Stimulated activated CD4-positive, alpha-beta T cell treated with anti-CD3 and anti-CD28 coated beads, Interleukin-1b, Interleukin-23, amount 100 ng/mL, for 1 hour (primary cell): ENCODE data around the gene KLHL33.
A peak's percentile ranks its signal among the peaks of the same experiment; 100 is the strongest.

Experiments used
- DNase-seq, 2 donors: peaks; one replicate each; pipeline ENCODE4 v3.0.0-alpha.2; 2020; ENCODE audit warnings: low read depth in 2 of 2

The KLHL33 gene

DNA sequence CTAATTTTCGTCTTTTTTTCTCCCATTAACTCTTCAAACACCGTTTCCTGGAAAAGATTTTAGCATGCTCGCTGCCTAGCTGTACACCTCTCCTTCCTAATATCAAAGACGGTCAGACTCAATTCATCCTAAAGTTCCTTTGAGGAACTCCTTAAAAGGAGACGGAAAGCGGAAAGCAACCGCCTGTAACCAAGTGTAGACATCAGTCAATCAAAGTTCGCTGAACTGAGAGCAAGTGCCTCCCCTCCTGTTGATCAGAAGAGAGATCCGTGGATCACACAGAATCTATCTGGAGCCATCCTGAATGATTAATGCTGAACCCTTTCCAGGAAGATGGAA lies 22.3 kb downstream of the KLHL33 start:
- no peak for DNase-seq

DNA sequence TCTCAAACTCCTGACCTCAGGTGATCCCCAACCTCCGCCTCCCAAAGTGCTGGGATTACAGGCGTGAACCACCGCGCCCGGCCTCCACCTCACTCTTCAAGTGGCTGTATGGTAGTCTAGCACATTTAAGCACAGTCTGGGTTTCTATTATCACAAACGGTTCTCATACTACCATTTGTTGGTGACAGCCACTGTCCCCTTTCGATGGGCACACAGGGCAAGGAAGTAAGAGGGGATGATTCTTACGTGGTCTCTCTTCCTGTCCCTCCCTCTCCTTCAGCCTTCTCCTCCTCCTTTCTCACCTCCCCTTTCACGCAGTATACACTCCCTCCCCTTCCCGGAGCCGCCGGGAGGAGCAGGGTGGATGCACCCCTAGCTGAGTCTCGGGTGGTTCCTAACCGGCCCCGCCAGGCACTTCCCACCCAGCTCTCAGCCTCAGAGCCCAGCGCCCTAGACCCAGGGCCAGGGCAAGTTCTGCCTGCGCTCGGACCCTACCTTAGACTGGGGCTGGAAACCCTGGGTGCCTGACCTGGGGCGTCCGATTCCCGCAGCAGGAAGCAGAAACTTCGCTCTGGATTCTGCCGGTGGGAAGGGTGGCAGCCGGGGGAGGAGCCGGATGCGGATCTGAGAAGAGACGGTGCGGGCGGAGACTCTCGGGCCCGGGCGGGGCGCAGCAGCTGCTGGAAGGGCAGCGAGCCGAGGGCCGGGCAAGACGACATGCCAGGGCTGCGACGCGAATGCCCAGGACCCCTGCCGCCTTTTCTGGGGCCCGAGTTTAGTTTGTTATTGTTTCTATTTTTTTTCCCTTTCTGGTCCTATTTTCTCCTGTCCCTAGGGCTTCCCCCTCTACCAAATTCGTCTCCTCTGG lies 22.9 kb downstream of the KLHL33 start, which contains the start of gene TEP1:
Gene TEP1, minus strand, starts transcription at position 626 of the 868 bp plus-strand sequence. CDS start 5,062 bp downstream, outside the sequence.
- peak; percentile 25 to 53 for DNase-seq

DNA sequence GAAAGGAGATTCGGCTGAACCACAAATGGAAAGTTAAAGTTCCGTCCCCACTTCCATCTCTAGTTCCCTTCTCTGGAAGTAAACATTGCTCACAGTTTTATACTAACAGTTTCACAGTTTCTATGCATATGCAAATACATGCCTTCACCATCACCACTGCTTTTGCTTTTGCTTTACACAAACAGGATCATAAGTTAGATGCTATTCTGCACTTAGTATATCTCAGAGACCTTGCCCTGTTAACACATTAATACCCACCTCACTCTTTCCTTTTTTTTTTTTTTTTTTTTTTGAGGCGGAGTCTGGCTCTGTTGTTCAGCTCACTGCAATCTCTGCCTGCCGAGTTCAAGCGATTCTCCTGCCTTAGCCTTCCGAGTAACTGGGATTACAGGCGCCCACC lies 23.6 kb downstream of the KLHL33 start:
- no peak for DNase-seq

GRCh38 chr14:20409226-20409625 lies 26.7 kb downstream of the KLHL33 start:
- DNase-seq, result no peak

DNA sequence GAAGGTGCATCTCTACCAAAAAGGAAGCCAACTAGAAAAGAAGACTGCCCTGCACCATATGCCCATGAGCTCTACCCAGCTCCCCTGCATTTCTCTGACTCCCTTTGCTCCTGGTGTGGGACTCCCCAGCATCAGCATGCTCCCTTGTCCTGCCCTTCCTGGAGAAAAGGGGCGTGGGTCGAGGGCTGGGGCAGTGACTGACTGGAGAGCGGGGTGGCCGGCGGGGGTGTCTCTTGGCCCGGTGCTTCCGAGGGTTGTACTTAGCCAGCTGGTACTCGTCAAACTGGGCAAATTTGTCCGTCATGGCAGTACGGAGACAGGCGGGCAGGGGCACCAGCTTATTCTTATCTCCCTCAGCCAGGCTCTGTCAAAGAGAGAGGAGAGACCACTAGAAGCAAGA lies 32.4 kb downstream of the KLHL33 start:
- DNase-seq, result no peak

GRCh38 chr14:20400965-20401593 lies 34.9 kb downstream of the KLHL33 start:
- peak in 1 of 2 donors; percentile 7 for DNase-seq

DNA sequence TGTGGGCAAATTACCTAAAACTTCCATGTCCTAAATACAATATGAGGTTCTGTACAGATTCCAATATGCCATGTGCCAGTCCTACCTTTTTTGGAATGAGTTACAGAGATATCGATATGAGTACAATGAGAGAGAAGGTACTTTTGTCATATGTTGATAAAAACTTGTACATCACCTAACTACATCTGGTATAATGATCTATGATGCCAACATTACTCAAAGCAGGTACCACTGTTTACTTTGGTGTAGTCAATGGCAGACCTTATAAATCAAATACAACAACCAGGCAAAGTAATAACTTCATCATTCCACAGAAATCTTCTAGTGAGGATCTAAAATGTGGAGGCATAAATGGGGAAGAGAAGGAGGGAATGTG lies 35.4 kb downstream of the KLHL33 start:
- DNase-seq, result no peak

DNA sequence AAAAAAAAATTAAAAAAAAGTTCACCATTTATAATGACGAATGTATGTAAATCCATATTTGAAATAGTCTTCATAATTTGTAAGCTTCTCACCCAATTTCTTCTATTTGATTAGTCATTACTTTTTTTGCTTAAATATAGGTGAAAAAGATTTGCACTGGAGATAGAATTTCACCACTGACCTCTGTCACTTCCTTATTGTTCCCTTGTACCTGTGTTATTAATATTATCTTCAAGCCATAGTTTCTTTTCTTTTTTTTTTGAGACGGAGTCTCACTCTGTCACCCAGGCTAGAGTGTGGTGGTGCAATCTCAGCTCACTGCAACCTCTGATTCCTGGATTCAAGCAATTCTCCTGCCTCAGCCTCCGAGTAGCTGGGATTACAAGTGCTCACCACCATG lies 38.5 kb downstream of the KLHL33 start:
- DNase-seq, result no peak

DNA sequence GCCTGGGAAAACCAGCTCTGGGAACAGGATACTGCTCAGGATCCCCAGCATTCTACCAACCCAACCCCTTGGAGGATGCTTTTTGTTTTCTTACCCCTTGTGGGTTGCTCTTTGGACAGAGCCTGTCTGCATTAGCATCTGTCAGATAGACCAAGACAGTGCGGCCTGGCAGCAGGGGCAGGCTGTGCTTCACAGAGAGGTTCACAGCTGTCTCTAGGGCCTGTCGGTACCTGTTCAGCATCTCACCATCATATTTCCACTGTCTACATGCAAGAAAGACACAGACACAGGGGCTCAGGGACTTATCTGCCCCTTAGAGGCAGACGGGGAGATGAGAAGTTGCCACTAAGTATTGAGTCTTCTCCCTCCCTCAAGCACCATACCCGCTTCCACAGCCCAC lies 44.5 kb downstream of the KLHL33 start:
- no peak for DNase-seq

DNA sequence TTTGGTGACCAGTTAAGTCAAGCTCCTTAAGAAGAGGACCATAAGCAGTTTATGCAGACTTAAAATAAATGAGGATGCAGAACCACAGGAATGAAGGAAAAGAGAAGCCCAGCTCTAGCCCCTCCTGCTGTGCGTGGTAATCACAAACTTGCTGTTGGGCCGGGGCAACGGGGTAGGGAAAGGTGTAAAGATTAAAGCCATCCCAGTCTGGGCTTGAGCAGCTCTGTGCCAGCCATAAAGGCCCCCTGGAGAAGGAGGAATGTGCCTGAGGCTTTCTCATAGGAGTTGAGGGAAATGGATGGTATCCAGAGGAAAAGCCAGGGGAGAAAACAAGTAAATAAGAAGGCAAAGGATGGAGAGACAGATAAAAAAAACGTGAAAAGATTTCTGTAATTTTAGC lies 47.8 kb downstream of the KLHL33 start:
- DNase-seq, result no peak

GRCh38 chr14:20387576-20387975 lies 48.4 kb downstream of the KLHL33 start:
- no peak for DNase-seq

DNA sequence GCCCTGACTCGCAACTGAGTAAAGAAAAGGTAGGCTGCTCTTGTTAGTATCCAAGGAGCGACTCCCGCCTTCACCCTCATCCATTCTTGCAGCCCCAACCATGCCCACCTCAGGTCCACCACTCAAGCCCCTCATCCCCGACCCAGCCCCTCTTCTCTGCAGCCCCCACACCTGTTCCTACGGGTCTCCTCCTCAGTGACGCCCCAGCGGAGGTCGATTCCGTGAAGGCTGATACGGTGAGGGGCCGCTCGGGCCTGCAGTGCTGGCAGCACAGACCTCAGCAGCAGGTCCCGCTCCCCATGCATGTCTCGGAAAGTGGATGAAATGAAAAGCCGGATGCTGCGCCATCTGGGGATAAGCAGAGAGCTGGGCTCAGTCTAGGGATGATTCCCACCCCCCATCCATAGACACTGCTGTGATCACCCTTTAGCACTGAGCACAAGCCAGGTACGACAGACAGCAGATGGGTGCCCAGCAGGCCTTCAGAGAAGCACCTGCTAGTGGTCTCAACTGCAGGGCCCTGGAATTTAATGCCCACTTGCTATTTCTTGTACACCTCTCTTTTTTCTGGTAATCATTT lies 49.6 kb downstream of the KLHL33 start:
- no peak for DNase-seq

DNA sequence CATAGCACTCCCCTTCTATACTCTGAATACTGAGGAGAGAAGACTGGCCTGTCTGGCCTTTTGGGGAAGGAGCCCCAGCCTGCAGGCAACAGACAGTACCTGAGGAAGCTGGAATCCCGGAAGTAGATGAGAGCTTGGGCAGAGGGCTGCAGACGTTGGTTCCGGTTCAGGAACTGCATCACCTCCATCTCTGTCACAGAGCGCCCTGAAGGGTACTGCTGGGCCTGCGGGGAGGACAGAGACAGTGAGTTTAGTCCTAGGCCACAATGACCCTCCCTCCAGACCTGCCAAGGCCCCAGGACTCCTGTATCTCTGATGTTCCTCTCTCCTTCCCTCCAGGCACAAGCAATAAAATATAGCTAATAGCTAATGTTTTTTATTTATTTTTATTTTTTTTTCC lies 51.1 kb downstream of the KLHL33 start:
- DNase-seq, result no peak

DNA sequence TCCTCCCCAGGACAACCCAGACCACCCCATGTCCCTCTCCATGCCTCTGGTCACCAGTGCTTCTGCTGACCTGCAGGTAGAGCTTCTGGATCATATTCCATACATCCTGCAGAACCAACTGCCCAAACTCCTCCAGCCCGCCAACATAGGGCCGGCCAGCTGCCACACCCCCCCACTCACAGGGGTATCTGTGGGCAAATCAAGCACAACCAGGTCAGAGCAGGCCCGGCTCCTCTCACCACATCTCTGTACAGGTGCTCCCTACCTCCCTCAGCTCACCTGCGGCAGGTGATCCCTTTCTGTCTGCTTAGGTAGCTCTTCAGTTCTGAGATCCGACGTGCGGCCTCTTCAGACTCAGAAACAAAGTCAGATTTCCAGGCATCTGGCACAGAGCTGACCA lies 51.6 kb downstream of the KLHL33 start:
- DNase-seq, result no peak

- no peak for DNase-seq
Measured at GRCh38 chr14:20383636-20384035, 52.3 kb downstream of the KLHL33 start.

- DNase-seq, result no peak
Measured at GRCh38 chr14:20383032-20383431, 52.9 kb downstream of the KLHL33 start.

DNA sequence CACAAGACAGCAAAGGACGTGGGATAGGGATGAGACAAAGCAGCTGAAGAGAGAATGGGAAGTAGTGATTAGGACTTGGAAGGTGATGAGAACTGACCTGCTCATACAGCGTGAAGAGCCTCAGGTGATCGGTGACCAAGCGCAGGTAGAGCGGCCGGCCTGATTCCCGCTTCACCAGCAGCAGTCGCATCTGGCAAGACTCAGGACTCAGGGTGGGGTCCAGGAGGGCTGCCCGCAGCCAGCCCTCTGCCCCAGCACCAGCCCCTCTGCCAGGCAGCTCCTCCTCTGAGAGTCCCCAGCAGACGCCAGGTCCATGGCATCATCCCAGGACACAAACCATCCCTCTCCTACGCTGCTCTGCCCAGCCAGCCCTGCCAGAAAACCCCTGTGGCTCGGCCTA lies 53.4 kb downstream of the KLHL33 start:
- DNase-seq, result no peak

- DNase-seq, result no peak
Measured at GRCh38 chr14:20381341-20381740, 54.6 kb downstream of the KLHL33 start.

- no peak for DNase-seq
Measured at GRCh38 chr14:20380681-20381080, 55.3 kb downstream of the KLHL33 start.

DNA sequence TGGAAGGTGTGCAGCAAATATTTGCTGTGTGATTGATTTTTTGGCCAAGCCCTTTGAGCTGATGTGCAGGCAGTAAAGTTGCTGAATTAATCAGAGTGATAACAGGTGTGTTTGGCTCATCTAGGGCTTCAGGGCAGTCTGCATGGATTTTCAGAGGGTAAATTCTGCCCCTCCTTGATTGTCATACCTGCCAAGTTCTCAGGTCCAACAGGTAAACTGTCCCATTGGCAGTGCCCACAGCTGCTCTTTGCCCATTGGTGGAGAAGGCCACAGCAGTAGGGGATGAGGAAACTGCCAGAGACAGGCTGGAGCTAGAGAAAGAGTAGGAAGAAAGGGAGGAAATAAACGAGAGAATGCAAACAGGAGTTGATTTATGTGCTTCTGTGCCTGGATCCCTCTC lies 56.2 kb downstream of the KLHL33 start:
- DNase-seq, result no peak

DNA sequence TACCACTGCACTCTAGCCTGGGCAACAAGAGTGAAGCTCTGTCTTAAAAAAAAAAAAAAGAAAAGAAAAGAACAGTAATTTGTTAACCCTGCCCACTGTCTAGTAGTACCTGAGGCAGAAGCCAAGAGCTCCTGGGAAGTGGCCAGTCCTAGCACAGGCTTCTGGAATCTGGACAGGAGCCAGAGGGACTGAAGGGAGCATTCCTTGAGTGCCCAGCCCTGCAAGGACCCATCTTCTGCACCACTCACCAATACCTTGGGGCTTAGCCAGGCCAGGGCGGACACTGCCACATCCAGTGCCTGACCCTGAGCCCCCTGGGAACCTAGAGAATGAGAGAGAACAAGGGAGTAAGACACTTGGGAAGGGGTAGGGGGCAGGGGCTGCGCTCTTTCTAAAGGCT lies 58.8 kb downstream of the KLHL33 start:
- DNase-seq, result no peak

DNA sequence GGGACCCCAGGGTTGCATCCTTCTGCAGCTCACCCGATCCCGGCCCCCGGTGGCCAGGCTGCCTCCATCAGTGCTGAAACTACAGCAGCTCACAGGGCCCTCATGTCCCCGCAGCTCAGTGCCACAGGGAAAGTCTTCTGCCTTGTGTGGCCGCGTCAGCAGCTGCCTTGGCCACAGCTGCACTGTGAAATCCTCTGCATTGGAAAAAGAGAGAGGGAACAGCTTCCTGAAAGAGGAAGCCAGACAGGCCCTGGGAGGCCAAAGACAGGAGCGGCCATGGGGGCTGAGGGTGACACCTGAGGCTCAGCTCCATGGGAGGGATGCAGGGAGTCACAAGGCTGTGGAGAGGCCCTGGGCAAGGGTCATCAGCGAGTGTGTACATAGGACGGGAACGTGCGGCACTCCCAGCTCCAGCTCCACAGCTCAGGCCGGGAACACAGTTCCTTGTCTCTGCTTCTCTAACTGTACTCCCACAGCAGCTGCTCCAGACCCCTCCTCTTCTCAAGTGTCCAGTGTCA lies 59.8 kb downstream of the KLHL33 start:
- no peak for DNase-seq
